IgD-negative memory B cell (primary cell): ENCODE results near the gene NEK10. TPM values are rescaled to one million over a fixed set of nuclear protein-coding genes. Genes with fewer than 3 reads are reported as not detected.
A peak's percentile ranks its signal among the peaks of the same experiment; 100 is the strongest.
"Not testable (repeated sequence)": the region's sequence is repeated elsewhere in the genome, so short reads cannot be mapped to it uniquely, and the experiment has no call there.

Source experiments
- H3K27ac Mint-ChIP-seq, 3 donors: one replicate each; pipeline ENCODE4 v1.8.0; 2020 to 2022; ENCODE audit warnings: mild to moderate bottlenecking in 3 of 3, mixed read lengths in 3 of 3, moderate library complexity in 1 of 3
- H3K27me3 Mint-ChIP-seq: one replicate; pipeline ENCODE4 v1.8.0; 2021; ENCODE audit warnings: mixed read lengths
- H3K36me3 Mint-ChIP-seq: one replicate; pipeline ENCODE4 v1.8.0; 2020; ENCODE audit warnings: mild to moderate bottlenecking, mixed read lengths
- H3K4me1 Mint-ChIP-seq, 3 donors: one replicate each; pipeline ENCODE4 v1.8.0; 2020 to 2022; ENCODE audit warnings: mixed read lengths in 3 of 3, mild to moderate bottlenecking in 1 of 3
- H3K4me3 Mint-ChIP-seq, 4 donors: one replicate each; pipeline ENCODE4 v1.8.0; 2020 to 2022; ENCODE audit warnings: mild to moderate bottlenecking in 4 of 4, mixed read lengths in 4 of 4, moderate library complexity in 3 of 4
- H3K9me3 Mint-ChIP-seq, 3 donors: one replicate each; pipeline ENCODE4 v1.8.0; 2020 to 2021; ENCODE audit warnings: mixed read lengths in 3 of 3, mild to moderate bottlenecking in 1 of 3
- polyA plus RNA-seq: library from polyadenylated mRNA; unstranded; fragments of 300-500 nt; fragmentation: Illumina TruSeq; gene quantifications from one replicate; pipeline ENCODE4 v1.2.3, GENCODE V29; 2021

NEK10 gene, protein sequence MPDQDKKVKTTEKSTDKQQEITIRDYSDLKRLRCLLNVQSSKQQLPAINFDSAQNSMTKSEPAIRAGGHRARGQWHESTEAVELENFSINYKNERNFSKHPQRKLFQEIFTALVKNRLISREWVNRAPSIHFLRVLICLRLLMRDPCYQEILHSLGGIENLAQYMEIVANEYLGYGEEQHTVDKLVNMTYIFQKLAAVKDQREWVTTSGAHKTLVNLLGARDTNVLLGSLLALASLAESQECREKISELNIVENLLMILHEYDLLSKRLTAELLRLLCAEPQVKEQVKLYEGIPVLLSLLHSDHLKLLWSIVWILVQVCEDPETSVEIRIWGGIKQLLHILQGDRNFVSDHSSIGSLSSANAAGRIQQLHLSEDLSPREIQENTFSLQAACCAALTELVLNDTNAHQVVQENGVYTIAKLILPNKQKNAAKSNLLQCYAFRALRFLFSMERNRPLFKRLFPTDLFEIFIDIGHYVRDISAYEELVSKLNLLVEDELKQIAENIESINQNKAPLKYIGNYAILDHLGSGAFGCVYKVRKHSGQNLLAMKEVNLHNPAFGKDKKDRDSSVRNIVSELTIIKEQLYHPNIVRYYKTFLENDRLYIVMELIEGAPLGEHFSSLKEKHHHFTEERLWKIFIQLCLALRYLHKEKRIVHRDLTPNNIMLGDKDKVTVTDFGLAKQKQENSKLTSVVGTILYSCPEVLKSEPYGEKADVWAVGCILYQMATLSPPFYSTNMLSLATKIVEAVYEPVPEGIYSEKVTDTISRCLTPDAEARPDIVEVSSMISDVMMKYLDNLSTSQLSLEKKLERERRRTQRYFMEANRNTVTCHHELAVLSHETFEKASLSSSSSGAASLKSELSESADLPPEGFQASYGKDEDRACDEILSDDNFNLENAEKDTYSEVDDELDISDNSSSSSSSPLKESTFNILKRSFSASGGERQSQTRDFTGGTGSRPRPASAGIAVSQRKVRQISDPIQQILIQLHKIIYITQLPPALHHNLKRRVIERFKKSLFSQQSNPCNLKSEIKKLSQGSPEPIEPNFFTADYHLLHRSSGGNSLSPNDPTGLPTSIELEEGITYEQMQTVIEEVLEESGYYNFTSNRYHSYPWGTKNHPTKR
- not detected for polyA plus RNA-seq

DNA sequence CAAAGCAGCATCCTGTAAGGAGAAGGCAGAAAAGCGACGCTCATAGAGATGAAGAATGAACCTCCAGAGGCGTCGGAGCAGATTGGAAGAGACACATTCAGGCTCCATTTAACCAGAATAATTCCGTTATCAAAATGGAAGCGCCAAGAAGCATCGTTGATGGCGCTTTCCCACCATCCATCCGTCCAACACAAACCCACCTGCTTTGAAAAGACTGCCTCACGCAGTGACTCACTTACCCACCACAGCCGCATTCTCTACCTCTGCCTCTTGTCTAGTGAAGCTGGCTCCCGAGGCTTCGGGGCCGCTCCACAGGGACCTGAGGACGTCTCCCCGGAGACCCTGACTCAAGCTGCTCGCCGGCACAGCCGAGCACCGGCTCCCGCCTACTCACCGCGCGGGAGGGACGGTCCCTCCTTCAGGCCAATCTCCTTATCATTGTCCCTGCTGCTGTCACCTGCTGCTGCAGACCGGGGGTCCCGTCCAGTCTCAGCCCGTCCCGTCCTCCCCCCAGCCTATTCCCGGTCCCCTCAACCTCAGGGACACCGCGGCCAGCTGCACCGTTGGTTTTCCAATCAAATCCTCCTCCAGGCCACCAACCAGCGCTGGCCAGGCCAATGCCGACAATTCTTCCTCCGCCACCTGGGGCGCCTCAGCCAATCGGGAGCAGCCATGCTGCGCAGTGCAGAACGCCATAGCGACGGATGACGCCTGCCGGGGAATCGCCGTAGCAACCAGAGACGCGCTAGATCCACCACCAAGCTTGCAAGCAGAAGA lies at the start of gene NEK10:
NEK10 (minus strand) TSS at position 553 of the 777 bp plus-strand sequence. CDS start 16,501 bp downstream, outside the sequence.
- H3K4me1 Mint-ChIP-seq, result peaks cover 10 to 13% (median 11%) of the 10 kb centered on the region in 3 donors
- H3K4me3 Mint-ChIP-seq, result peak within 1 kb of the TSS; percentile 68 to 96 (median 92)
- peak within 1 kb of the TSS; percentile 44 to 97 (median 67) for H3K27ac Mint-ChIP-seq
- peaks cover 2% of the 10 kb centered on the region for H3K36me3 Mint-ChIP-seq
- peaks cover 1% of the 10 kb centered on the region for H3K27me3 Mint-ChIP-seq
- no peaks in the 10 kb centered on the region for H3K9me3 Mint-ChIP-seq

DNA sequence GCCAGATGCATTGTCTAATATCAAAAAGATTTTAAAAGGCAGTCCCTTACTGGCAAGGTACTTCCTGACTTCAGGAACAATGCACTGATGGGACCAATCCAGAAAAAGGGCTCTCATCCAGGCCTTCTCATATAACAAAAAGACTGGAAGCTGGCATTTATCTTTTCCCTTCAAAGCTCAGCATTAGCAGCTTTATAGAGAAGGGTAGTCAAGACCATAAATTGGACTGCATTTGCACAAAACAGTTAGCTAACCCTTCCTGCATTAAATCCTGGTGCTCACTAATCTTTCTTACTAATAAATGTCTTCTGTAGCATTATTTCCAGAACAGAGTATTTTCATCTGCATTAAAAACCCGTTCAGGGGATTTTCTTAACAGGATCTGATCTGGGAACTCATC lies 46.0 kb upstream of the NEK10 start:
- no peaks in the 10 kb centered on the region for H3K27me3 Mint-ChIP-seq
- H3K27ac Mint-ChIP-seq, result peak overlapping the region in 1 of 3 donors; percentile 33

DNA sequence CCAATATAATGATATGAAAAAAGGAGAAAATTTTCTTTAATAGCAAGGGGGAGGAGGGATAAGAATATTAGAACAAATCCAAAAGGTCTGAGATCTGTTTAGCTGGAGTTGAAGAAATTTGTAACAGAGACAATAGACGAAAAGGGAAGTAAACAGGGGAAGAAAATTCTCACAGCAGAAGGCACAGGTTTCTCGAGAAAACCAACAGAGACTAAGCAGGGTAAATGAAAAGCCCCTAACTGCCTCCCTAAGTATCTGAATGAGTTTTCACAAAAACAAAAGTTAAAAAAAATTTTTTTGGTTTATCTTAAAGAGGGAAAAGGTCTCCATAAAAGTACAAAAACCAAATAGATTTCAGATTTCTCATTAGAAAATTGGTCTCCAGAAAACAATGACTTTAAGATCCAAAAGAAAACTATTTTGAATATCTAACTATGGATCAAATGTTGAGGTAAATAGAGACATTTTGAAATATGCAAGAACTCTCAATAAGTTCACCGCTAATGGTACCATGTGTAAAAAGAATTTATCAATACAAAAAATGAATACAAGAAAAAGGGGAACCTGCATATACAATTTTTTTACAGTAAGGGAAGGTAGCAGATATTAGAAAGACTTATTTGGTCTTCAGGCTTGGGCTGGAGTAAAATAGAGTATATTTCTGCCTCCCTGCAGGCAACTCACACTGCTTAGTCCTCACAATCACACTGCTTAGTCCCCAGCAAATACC lies 23.9 kb upstream of the NEK10 start:
- Mint-ChIP-seq H3K9me3 (no peaks in the 10 kb centered on the region), H3K27ac (peak overlapping the region in 2 of 3 donors; percentile 50 to 82), H3K4me1 (peaks cover 0 to 2% (median 2%) of the 10 kb centered on the region in 3 donors), H3K4me3 (no peak overlapping the region), H3K36me3 (peaks cover 8% of the 10 kb centered on the region), H3K27me3 (no peaks in the 10 kb centered on the region)

More for the DNA sequence above, 46.0 kb upstream of the NEK10 start:
- Mint-ChIP-seq H3K9me3 (no peaks in the 10 kb centered on the region), H3K36me3 (peaks cover 9% of the 10 kb centered on the region), H3K4me1 (peaks cover 0 to 4% (median 2%) of the 10 kb centered on the region in 3 donors), H3K4me3 (no peak overlapping the region)

DNA sequence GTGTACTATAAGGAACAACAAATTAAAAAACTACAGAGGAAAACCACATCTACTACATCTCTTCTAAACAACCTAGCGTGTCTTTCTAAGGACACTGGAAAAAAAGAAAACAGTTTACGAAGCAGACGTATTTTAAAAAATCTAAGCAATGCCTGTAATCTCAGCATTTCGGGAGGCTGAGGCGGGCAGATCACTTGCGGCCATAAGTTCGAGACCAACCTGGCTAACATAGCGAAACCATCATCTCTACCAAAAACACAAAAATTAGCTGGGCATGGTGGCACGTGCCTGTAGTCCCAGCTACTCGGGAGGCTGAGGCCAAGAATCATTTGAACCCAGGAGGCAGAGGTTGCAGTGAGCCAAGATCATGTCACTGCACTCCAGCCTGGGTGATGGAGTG lies 23.2 kb upstream of the NEK10 start:
- peak overlapping the region in 1 of 3 donors; percentile 20 for H3K27ac Mint-ChIP-seq
- H3K27me3 Mint-ChIP-seq, H3K36me3 Mint-ChIP-seq, H3K4me3 Mint-ChIP-seq, H3K4me1 Mint-ChIP-seq, H3K9me3 Mint-ChIP-seq: not testable (repeated sequence)

DNA sequence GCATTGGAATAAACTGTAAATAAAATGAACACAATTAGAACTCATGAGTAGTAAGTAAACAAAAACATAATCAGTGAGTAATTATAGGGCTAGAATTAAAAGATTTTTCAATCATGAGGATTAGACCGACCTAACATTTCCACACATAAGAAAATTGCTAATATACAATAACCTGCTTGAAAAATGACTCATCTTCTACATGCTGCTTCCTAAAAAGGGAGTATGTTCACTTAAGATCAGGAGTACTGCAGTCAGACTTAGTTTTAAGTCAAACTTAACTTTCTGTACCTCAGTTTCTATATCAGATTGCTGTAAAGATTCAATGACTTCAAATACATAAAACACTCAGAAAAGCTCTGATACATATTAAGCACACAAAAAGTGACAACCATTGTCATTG lies 22.6 kb upstream of the NEK10 start:
- Mint-ChIP-seq H3K4me1 (peaks cover 0 to 2% (median 2%) of the 10 kb centered on the region in 3 donors), H3K9me3 (no peaks in the 10 kb centered on the region), H3K4me3 (no peak overlapping the region), H3K27me3 (no peaks in the 10 kb centered on the region), H3K27ac (no peak overlapping the region), H3K36me3 (peaks cover 10% of the 10 kb centered on the region)

DNA sequence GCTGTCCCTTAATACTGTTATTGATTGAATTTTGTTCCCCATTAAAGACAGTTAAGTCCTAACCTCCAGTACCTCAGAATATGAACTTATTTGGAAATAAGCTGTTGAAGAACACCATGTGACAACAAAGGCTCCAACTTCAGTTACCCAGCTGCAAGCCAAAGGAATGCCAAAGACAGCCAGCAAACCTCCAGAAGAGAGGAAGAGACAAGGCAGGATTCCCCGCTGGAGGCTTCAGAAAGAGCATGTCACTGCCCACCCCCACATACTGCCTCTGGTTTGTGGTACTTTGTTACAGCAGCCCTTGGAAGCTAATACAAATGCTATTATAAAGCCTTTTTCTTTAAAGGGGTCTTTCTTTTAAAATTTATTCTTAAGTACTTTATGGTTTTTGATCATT lies 18.4 kb upstream of the NEK10 start:
- H3K27ac Mint-ChIP-seq, result no peak overlapping the region
- H3K36me3 Mint-ChIP-seq, result peaks cover 18% of the 10 kb centered on the region
- H3K27me3 Mint-ChIP-seq, result no peaks in the 10 kb centered on the region
- H3K9me3 Mint-ChIP-seq, result no peaks in the 10 kb centered on the region
- no peak overlapping the region for H3K4me3 Mint-ChIP-seq
- H3K4me1 Mint-ChIP-seq, result peaks cover 0 to 2% (median 1%) of the 10 kb centered on the region in 3 donors

DNA sequence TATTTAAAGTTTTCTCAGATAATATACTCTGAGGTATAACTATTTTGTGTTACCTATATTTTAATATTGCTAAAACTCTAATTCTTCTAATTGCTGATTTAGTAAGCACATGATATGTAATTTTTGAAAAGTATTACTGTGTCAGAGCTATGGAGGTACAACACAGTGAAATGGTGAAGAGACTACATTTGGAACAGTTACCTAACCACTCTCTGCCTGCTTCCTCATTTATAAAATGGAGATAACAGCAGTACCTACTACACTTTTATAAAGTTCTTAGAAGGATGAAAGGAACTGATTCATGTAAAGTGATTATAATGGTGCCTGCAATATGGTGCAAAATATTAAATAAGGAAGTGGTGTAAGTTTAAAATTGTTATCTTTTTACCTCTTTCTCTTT lies 16.3 kb upstream of the NEK10 start:
- no peaks in the 10 kb centered on the region for H3K4me1 Mint-ChIP-seq
- H3K4me3 Mint-ChIP-seq, result no peak overlapping the region
- H3K36me3 Mint-ChIP-seq, result peaks cover 17% of the 10 kb centered on the region
- no peaks in the 10 kb centered on the region for H3K27me3 Mint-ChIP-seq
- peak overlapping the region in 1 of 3 donors; percentile 43 for H3K27ac Mint-ChIP-seq
- H3K9me3 Mint-ChIP-seq, result no peaks in the 10 kb centered on the region

DNA sequence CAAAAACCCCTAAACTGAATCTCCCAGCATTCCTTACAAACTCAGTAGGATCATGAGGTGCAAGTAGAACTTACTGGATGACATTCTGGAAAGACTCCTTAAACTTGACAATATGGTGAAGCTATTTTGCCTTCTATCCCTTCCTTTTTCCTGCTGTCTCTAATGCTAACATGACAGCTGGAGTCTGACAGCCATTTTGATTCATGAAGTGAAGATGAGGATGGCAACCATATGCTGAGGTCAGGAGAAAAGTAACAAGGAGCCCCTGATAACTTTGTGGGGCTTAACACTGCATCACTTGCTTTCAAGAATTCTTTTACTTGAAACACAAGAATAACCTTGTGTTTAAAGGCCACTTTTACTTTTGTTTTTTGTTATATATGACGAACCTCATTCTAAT lies 15.0 kb upstream of the NEK10 start:
- Mint-ChIP-seq H3K27ac (no peak overlapping the region), H3K9me3 (no peaks in the 10 kb centered on the region), H3K4me3 (no peak overlapping the region), H3K27me3 (no peaks in the 10 kb centered on the region), H3K36me3 (peaks cover 17% of the 10 kb centered on the region), H3K4me1 (no peaks in the 10 kb centered on the region)

DNA sequence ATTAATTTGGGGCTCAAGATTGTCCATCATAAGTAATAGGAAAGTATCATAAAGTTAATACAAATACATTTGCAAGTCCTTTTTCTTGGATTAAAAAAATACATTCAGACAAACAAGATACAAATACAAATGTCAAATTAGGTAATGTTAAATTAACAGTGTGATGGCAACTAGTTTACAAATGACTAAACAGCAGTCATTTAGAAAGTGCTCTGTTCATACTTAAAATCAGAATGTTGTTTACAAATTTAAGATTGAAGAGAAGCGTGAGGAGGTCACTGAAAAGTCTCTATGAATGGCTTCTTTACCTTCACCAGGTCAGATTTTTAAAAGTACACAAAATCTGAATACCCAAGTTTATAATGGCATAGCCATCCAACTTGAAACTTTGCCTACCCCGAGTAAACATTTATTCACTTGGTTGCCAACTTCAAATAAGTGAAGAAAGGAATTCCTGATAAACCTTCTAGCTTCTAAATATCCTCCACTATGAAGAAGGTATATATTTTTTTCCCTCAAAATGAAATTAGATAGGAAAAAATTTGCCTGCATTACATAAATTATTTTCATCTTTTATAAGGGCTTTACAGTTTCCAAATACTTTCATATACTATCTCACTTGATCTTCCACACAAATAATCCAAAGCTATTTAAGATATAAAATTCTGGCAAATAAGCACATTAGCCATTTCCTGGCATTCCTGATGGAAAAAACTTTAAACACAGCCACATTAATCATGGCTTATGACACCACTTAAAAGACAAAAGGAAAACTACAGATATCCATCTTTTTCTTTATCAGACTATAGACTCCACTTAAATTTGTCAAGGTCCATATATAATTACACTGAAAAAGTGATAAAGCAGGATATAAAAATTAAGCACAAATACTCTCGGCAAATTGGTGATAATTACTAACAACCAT lies 11.5 kb upstream of the NEK10 start:
- Mint-ChIP-seq H3K4me3 (no peak overlapping the region), H3K27me3 (no peaks in the 10 kb centered on the region), H3K4me1 (no peaks in the 10 kb centered on the region), H3K9me3 (no peaks in the 10 kb centered on the region), H3K27ac (no peak overlapping the region), H3K36me3 (peaks cover 9% of the 10 kb centered on the region)

DNA sequence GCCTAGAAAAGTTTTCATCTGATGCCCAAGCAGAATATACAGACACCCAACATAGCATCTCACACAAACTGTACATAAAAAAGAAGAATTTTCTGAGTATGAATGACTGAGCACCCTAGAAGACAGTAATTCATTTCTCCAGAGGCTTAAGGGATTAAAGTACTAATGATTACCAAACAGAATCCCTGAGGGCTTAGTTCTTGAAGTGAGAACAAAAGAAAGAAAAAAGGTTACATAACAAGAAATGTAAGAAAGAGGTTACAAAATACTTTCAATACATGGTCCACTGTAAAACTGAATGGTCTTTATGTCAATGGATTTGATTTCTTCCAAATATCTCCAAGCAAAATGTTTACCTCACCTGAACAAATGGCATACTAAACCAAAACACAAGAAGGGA lies 9.1 kb upstream of the NEK10 start:
- no peak overlapping the region for H3K4me3 Mint-ChIP-seq
- no peaks in the 10 kb centered on the region for H3K4me1 Mint-ChIP-seq
- H3K27ac Mint-ChIP-seq, result no peak overlapping the region
- peaks cover 3% of the 10 kb centered on the region for H3K36me3 Mint-ChIP-seq
- no peaks in the 10 kb centered on the region for H3K9me3 Mint-ChIP-seq
- no peaks in the 10 kb centered on the region for H3K27me3 Mint-ChIP-seq

DNA sequence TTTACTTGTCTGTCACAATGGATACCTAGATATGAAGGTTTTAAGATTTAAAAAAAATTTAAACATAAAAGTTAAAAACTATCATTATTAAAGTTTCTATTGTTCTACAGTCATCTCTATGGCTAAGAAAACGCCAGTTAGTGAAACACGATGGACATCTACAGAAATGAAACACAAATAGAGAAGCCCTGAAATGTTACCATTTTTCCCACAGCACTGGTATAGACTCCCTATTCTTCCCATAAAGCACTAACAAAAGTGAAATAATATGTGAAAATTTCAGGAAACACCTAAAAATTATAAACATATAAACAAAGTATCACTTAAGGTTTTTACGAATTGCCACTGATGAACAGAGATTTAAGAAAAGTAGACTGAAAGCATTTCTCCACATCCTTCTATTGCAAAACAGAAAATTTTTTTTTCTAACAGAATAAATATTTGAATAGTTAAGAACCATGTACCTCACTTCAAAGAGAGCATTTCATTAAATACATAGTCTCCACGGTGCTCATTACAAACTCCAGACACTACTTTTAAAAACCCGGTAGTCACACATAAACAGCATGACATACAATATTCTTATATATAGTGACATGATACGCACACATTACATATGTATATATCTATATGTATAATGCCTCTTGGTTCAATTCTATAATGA lies 7.1 kb upstream of the NEK10 start:
- Mint-ChIP-seq H3K27me3 (no peaks in the 10 kb centered on the region), H3K4me1 (peaks cover 0 to 2% (median 0%) of the 10 kb centered on the region in 3 donors), H3K27ac (no peak overlapping the region), H3K9me3 (no peaks in the 10 kb centered on the region), H3K36me3 (peaks cover 1% of the 10 kb centered on the region), H3K4me3 (no peak overlapping the region)

DNA sequence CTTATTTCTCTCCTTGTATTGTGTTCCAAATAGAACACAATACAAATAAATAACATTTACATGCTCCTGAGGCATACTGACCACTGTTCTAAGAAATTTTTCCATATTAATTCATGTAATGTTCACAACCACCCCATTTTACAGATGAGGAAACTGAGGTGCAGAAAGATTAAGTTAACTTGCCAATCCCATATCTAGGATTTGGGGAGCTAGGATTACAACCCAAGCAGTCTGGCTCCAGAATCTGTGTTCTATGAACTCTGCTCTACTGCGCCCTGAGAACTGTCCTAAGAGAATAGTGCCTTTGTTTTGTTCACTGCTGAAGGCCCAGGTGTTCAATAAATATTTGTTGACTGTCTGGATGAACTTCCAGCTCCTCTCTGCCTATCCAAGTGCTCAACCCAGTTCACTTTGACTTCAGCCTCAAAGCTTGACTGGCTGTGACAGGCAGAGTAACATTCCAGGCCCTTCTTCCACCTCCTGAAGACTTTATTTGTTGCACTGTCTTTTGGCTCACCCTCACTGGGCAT lies 3.1 kb downstream of the NEK10 start:
- Mint-ChIP-seq H3K27me3 (peaks cover 1% of the 10 kb centered on the region), H3K36me3 (peaks cover 2% of the 10 kb centered on the region), H3K9me3 (no peaks in the 10 kb centered on the region), H3K4me3 (no peak overlapping the region), H3K4me1 (peaks cover 10 to 12% (median 11%) of the 10 kb centered on the region in 3 donors), H3K27ac (no peak overlapping the region)
